Prostate gland (tissue), 2 donors: ENCODE measurements around the gene MAGI2.

Source experiments
- CTCF ChIP-seq, 4 experiments: fragments of 200-600 bp in 2 of 4; fragments of 450-650 bp in 2 of 4; sonication (generic) in 2 of 4; IDR thresholded peaks; 1 replicate in 3 of 4; 2 replicates in 1 of 4; pipeline ENCODE4 v1.5.1; 2016 to 2019; ENCODE audit warnings: antibody characterized with exemption in 4 of 4, mild to moderate bottlenecking in 2 of 4, moderate library complexity in 2 of 4
- POLR2A ChIP-seq: fragments of 450-650 bp; IDR thresholded peaks from one replicate; pipeline ENCODE4 v1.6.1; 2016; ENCODE audit warnings: antibody characterized with exemption, mild to moderate bottlenecking

- TF ChIP-seq CTCF (IDR thresholded peaks at IDR 0.05) (no peak), POLR2A (no peak)
Measured at GRCh38 chr7:78026492-78026891, 1427.0 kb downstream of the MAGI2 start.
